Stomach (tissue), 4 donors: Measurements from ENCODE around the gene EIF1.

Source experiments
- EP300 ChIP-seq: sonication (generic); formaldehyde crosslinking; IDR thresholded peaks from one replicate; pipeline ENCODE4 v1.6.1; 2017; ENCODE audit warnings: antibody characterized with exemption
- POLR2AphosphoS5 ChIP-seq, 3 donors: sonication (generic); formaldehyde crosslinking; IDR thresholded peaks; one replicate each; pipeline ENCODE4 v1.6.1; 2016; ENCODE audit warnings: antibody characterized with exemption in 3 of 3
- TF ChIP-seq, protein P1 (sequence below), 7 experiments: fragments of 450-650 bp in 4 of 7; fragments of 200-600 bp in 3 of 7; sonication (generic) in 3 of 7; IDR thresholded peaks; one replicate each; pipeline ENCODE4 v1.5.1; 2016 to 2019; ENCODE audit warnings: antibody characterized with exemption in 7 of 7, control low read depth in 2 of 7, mild to moderate bottlenecking in 1 of 7

DNA sequence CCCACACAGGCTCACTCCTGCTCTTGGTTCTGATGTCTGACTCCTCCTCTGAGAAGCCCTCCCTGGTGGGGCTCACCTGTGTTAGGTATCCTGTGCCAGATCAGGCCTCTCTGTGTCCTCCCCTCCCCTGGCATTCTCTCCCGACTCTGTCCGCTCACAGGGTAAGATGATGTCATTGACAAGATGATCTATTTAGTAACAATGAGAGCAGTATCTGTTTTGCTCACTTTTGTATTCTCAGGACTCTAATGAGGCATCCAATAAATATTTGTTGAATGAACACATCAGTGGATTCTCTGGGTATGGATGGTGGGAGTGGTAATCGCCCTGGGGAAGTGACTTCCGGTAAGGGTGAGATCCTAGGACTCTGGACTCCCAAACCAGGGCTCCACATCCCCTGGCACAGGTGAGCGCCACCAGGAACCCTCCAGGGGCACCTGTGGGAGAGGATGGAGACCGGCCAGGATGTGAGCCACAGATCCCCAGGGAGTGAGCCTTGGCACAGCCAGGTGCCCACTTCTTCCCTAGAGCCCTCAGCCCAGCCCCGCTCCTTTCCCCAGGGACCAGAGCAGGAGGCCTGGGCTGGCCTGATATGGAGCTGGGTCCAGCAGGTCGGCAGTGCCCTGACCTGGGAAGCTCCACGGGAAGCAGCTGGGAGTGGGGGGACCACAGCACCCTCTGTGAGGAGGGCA is 51.1 kb downstream of the EIF1 start:
- TF ChIP-seq, protein P1, sequence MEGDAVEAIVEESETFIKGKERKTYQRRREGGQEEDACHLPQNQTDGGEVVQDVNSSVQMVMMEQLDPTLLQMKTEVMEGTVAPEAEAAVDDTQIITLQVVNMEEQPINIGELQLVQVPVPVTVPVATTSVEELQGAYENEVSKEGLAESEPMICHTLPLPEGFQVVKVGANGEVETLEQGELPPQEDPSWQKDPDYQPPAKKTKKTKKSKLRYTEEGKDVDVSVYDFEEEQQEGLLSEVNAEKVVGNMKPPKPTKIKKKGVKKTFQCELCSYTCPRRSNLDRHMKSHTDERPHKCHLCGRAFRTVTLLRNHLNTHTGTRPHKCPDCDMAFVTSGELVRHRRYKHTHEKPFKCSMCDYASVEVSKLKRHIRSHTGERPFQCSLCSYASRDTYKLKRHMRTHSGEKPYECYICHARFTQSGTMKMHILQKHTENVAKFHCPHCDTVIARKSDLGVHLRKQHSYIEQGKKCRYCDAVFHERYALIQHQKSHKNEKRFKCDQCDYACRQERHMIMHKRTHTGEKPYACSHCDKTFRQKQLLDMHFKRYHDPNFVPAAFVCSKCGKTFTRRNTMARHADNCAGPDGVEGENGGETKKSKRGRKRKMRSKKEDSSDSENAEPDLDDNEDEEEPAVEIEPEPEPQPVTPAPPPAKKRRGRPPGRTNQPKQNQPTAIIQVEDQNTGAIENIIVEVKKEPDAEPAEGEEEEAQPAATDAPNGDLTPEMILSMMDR (IDR thresholded peaks at IDR 0.05): no peak
- TF ChIP-seq EP300 (no peak), POLR2AphosphoS5 (IDR thresholded peaks at IDR 0.05) (no peak)
